OCI-LY1 (cell line): Measurements from ENCODE around the gene CLEC11A.

ENCODE experiments used
- CTCF ChIP-seq: fragments of 200-600 bp; sonication (generic), shearing (Covaris generic); IDR thresholded peaks from 2 replicates; pipeline ENCODE4 v1.5.1; 2017; ENCODE audit warnings: mild to moderate bottlenecking, antibody characterized with exemption, low read length, moderate library complexity, mixed read lengths
- EZH2 ChIP-seq: fragments of 200-600 bp; sonication (generic), shearing (Covaris generic); IDR thresholded peaks from 2 replicates; pipeline ENCODE4 v1.8.0; 2017; ENCODE audit warnings: borderline replicate concordance, mixed run types, mild to moderate bottlenecking, antibody characterized with exemption, low read length, moderate library complexity, mixed read lengths

GRCh38 chr19:50719119-50719435 is 4.1 kb upstream of the CLEC11A start:
- TF ChIP-seq CTCF (no peak), EZH2 (no peak)
